Measurements from ENCODE around the gene AGPAT3. TPM values are rescaled to one million over a fixed set of nuclear protein-coding genes. Genes with fewer than 3 reads are reported as not detected.

The AGPAT3 gene
- total RNA-seq, 4 donors from 2014 or later, result 32.1 to 58.8 (median 48.7) TPM

- no peak overlapping the region for H3K4me3 ChIP-seq (ENCODE audit: low read depth, poor library complexity, severe bottlenecking)
- no peak for TF ChIP-seq CTCF (IDR thresholded peaks at IDR 0.05)
- no peak for TF ChIP-seq POLR2A (IDR thresholded peaks at IDR 0.05)
- intact Hi-C loops (cut with DNase I; ENCODE audit: low total_unique reads), result no loop called here
- 85 to 86% methylated on average over 29 of the region's 29 CpGs for WGBS, 2 donors
- no peak for DNase-seq (ENCODE audit: low spot score in 2 of 2)
Measured at GRCh38 chr21:43972850-43973633, 108.0 kb downstream of the AGPAT3 start.

- no peak overlapping the region for H3K4me3 ChIP-seq (ENCODE audit: low read depth, poor library complexity, severe bottlenecking)
- intact Hi-C loops (cut with DNase I; ENCODE audit: low total_unique reads), result no loop called here
- TF ChIP-seq CTCF (IDR thresholded peaks at IDR 0.05), result no peak
- TF ChIP-seq POLR2A (IDR thresholded peaks at IDR 0.05), result no peak
- no peak for DNase-seq (ENCODE audit: low spot score in 2 of 2)
- 88 to 95% methylated on average over 12 of the region's 12 CpGs for WGBS, 2 donors
Measured at GRCh38 chr21:43973634-43973955, 108.6 kb downstream of the AGPAT3 start.

- intact Hi-C loops (cut with DNase I; ENCODE audit: low total_unique reads), result no loop called here
- TF ChIP-seq CTCF (IDR thresholded peaks at IDR 0.05) (no peak), POLR2A (IDR thresholded peaks at IDR 0.05) (no peak)
- WGBS, 2 donors, result 68 to 76% methylated on average over 16 of the region's 16 CpGs
- no peak for DNase-seq (ENCODE audit: low spot score in 2 of 2)
- no peak overlapping the region for H3K4me3 ChIP-seq (ENCODE audit: low read depth, poor library complexity, severe bottlenecking)
Measured at GRCh38 chr21:43974791-43975468, 109.9 kb downstream of the AGPAT3 start.

GRCh38 chr21:43975469-43976098 lies 110.6 kb downstream of the AGPAT3 start:
- H3K4me3 ChIP-seq (ENCODE audit: low read depth, poor library complexity, severe bottlenecking), result no peak overlapping the region
- intact Hi-C loops (cut with DNase I; ENCODE audit: low total_unique reads), result no loop called here
- DNase-seq (ENCODE audit: low spot score in 2 of 2), result peak; percentile 66 to 94
- 27 to 29% methylated on average over 24 of the region's 24 CpGs for WGBS, 2 donors
- TF ChIP-seq POLR2A (IDR thresholded peaks at IDR 0.05), result no peak
- peak in 1 of 3 donors; percentile 76 for TF ChIP-seq CTCF (IDR thresholded peaks at IDR 0.05)

- intact Hi-C loops (cut with DNase I; ENCODE audit: low total_unique reads), result no loop called here
- DNase-seq (ENCODE audit: low spot score in 2 of 2), result no peak
- 81 to 89% methylated on average over 9 of the region's 9 CpGs for WGBS, 2 donors
- H3K4me3 ChIP-seq (ENCODE audit: low read depth, poor library complexity, severe bottlenecking), result no peak overlapping the region
- TF ChIP-seq CTCF (IDR thresholded peaks at IDR 0.05) (no peak), POLR2A (IDR thresholded peaks at IDR 0.05) (no peak)
Measured at GRCh38 chr21:43976661-43977060, 111.6 kb downstream of the AGPAT3 start.
